ENCODE measurements around the gene CMTM1.
"Not testable (repeated sequence)": the region's sequence is repeated elsewhere in the genome, so short reads cannot be mapped to it uniquely, and the experiment has no call there.

Gene CMTM1

DNA sequence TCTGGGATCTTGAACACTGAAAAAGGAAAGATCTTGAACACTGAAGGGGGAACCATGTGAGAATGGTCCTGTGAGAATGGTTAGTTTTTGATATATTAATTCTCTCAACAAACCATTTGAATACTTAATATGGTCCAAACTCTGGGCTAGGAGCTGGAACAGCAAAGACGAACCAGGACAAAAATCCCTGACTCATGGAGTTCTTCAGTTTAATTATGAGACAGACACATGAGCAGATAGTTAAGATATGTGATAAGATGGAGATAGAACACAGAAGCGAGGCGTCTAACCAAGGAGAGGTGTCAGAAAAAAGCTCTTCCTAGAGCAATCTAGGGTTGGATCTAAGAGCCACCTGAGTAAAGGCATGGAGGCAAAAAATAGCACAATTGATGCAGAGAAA is 12.2 kb upstream of the CMTM1 start:
- TF ChIP-seq, protein P1, sequence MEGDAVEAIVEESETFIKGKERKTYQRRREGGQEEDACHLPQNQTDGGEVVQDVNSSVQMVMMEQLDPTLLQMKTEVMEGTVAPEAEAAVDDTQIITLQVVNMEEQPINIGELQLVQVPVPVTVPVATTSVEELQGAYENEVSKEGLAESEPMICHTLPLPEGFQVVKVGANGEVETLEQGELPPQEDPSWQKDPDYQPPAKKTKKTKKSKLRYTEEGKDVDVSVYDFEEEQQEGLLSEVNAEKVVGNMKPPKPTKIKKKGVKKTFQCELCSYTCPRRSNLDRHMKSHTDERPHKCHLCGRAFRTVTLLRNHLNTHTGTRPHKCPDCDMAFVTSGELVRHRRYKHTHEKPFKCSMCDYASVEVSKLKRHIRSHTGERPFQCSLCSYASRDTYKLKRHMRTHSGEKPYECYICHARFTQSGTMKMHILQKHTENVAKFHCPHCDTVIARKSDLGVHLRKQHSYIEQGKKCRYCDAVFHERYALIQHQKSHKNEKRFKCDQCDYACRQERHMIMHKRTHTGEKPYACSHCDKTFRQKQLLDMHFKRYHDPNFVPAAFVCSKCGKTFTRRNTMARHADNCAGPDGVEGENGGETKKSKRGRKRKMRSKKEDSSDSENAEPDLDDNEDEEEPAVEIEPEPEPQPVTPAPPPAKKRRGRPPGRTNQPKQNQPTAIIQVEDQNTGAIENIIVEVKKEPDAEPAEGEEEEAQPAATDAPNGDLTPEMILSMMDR (IDR thresholded peaks at IDR 0.05; ENCODE audit: low read depth, low read length), result no peak
- no peak for DNase-seq (ENCODE audit: extremely low read depth, low read depth)

DNA sequence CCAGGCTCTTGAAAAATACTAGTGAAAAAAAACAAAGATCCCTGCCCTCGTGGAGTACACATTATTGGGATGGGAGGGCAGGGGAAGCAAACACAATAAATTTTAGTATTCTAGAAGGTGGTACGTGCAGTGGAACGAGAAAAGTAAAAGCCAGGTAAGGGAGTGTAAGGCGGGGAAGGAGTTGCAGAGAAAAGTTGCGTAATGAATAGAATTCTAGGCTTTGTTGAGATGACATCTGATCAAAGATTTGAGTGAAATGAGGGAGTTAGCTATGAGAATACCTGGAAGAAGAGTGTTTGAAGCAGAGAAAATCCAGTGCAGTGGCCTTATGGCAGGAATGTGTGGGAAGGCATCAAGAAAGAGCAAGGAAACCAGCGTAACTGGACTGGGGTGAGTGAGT is 11.7 kb upstream of the CMTM1 start:
- TF ChIP-seq, protein P1 (IDR thresholded peaks at IDR 0.05; ENCODE audit: low read depth, low read length), result no peak
- DNase-seq (ENCODE audit: extremely low read depth, low read depth), result no peak

DNA sequence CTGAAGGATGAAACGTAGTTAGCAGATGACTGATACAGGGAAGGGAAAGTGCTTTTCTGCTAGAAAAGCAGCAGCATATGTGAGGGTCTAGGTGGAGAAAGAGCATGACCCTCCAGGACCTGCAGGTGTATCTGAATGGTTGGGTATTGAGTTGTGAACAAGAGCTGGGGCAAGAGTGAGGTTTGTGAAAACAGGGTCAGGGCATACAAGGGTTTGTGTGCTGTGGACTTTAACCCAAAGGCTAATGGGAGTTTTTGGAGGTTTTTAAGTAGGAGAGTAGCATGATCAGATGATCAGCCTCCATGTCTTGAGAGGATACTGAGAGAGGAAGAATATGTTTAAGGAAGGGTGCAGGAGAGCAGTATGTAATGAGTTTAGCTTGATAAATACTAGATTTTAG is 6.1 kb upstream of the CMTM1 start:
- DNase-seq (ENCODE audit: extremely low read depth, low read depth), result no peak
- TF ChIP-seq, protein P1 (IDR thresholded peaks at IDR 0.05; ENCODE audit: low read depth, low read length), result no peak

DNA sequence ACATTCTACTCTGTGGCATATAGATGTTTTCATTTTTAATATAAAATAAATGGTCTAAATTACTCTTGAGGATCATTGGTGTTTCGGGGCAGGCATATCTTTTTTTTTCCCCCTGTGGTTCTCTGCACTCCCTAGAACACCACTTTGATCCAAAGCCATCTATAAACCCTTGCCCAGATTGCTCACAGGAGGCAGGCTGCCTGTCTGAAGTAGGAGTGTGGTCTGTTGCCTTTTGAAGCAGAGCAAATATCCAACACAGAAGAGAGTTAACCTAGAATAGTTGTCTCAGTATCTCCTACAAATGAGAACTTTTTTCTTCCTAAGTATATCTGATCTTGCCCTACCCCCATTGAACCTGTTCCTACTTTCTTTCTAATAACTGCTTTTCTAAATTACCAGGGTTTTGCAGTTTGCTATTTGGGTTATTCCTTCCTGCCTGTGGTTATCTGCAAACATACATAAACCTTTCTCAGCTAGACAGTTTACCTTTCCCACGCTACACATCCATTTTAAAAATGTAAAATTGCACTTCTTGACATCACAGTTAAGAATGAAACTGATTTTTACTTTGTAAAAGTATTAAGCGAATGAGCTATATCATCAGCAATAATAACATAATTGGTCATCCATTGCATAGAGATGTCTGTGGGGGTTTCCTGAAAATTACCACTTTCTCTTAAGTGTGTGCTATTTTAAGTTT is 4.7 kb upstream of the CMTM1 start:
- TF ChIP-seq, protein P1 (IDR thresholded peaks at IDR 0.05; ENCODE audit: low read depth, low read length), result no peak
- no peak for DNase-seq (ENCODE audit: extremely low read depth, low read depth)

DNA sequence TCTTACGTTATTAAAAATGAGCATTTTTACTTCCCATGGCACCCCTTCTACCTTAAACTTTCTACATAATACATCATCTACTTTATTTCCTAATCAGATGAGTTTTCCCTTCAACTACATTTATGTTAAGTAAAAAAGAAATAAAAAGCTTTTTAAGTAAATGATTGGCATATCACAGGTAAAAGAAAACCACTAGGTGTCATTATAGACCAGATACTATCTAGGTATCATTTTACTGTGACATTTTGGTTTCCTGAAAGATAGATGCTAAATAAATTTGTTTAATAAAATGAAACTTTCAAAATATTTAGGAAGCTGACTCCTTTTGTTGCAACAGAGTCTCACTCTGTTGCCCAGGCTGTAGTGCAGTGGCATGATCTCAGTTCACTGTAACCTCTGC is 3.8 kb upstream of the CMTM1 start:
- DNase-seq (ENCODE audit: extremely low read depth, low read depth), result no peak
- TF ChIP-seq, protein P1 (IDR thresholded peaks at IDR 0.05; ENCODE audit: low read depth, low read length), result no peak

DNA sequence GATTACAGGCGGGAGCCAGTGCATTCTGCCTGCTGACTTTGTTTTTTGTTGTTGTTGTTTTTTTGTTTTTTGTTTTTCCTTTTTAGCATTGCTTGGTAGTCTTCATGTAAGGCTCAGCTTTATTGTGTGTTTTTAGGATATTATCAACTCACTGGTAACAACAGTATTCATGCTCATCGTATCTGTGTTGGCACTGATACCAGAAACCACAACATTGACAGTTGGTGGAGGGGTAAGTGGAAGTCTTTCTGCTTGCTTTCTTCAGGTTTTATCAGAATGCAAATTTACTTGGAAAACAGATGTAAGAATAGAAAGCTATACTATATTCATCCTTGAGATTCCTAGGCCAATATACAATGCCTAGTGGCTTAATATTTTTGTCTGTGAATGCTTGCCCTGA is 3.3 kb upstream of the CMTM1 start:
- TF ChIP-seq, protein P1 (IDR thresholded peaks at IDR 0.05; ENCODE audit: low read depth, low read length), result no peak
- DNase-seq (ENCODE audit: extremely low read depth, low read depth), result no peak

DNA sequence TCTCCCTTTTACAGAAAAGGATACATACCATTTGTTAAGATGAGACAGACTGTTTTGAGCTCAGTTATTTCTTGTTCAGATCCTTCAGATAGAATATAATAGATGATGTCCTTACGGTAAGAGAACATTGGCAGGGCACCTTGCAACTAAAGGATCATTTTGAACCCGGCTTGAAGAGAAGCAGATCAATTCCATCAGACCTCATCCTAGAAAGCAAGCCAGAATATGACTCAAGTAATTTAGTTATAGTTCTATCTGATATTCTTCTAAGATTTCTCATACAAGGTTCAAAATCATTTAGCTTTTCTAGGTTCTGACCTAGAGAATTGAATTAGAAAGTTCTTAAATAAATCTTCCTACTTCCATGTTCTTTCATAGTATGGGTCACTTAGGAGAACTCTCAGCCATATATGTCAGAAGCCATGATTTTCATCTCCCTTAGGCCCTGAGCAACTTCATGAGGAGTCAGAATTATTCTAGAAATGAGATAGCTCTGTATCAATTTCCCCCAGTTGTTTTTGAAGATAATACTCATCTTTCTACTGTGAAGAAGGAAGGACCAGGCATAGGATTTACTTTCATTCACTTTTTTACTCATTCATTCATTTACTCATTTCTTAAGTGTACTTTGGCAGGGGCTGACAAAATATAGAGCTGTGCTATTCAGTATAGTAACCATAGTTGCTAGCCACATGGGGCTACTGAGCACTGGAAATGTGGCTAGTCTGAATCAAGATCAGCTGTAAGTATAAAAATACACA is 2.5 kb upstream of the CMTM1 start:
- TF ChIP-seq, protein P1 (IDR thresholded peaks at IDR 0.05; ENCODE audit: low read depth, low read length), result no peak
- DNase-seq (ENCODE audit: extremely low read depth, low read depth), result no peak

DNA sequence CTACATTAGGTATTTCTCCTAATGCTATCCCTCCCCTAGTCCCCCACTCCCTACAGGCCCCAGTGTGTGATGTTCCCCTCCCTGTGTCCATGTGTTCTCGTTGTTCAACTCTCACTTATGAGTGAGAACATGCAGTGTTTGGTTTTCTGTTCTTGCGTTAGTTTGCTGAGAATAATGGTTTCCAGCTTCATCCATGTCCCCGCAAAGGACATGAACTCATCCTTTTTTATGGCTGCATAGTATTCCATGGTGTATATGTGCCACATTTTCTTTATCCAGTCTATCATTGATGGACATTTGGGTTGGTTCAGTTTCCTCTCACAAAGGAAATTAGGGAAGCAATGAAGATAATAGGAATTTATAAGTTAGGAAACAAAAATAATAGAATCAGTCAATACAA is 1.0 kb downstream of the CMTM1 start:
- DNase-seq (ENCODE audit: extremely low read depth, low read depth), result not testable (repeated sequence)
